K562 (cell line): ENCODE results near the gene MCL1. TPM values are rescaled to one million over a fixed set of nuclear protein-coding genes. Genes with fewer than 3 reads are reported as not detected.

Experiments used
- CBX2 ChIP-seq: fragments of 200-600 bp; sonication (generic); IDR thresholded peaks from one replicate; pipeline ENCODE4 v1.6.1; 2012; ENCODE audit warnings: mild to moderate bottlenecking, low read length, inconsistent platforms; ENCODE audit not compliant: insufficient read depth, poor library complexity, severe bottlenecking
- CGGBP1 ChIP-seq: fragments of 250-450 bp; sonication (Bioruptor Pico); IDR thresholded peaks from 2 replicates; pipeline ENCODE4 v1.9.0; 2021; ENCODE audit warnings: mild to moderate bottlenecking
- E2F1 ChIP-seq: sonication (generic); formaldehyde crosslinking; IDR thresholded peaks from 2 replicates; pipeline ENCODE4 v1.8.1; 2023; ENCODE audit warnings: mild to moderate bottlenecking, missing genetic modification reagents, moderate library complexity
- E2F8 ChIP-seq: fragments of 450-650 bp; IDR thresholded peaks from 2 replicates; pipeline ENCODE4 v1.7.1; 2018; ENCODE audit warnings: mild to moderate bottlenecking, low read depth; ENCODE audit not compliant: partially characterized antibody
- KDM5B ChIP-seq: fragments of 200-600 bp; sonication (generic); IDR thresholded peaks from 2 replicates; pipeline ENCODE4 v1.6.1; 2012; ENCODE audit warnings: low read depth, mild to moderate bottlenecking, moderate library complexity, low read length, control low read depth, inconsistent platforms; ENCODE audit not compliant: insufficient replicate concordance
- LEF1 ChIP-seq: fragments of 450-650 bp; IDR thresholded peaks from 2 replicates; pipeline ENCODE4 v1.6.1; 2016; ENCODE audit warnings: mild to moderate bottlenecking
- MBD2 ChIP-seq: sonication (generic); IDR thresholded peaks from 2 replicates; pipeline ENCODE4 v1.6.1; 2016; ENCODE audit warnings: low read depth, borderline replicate concordance
- NR1H2 ChIP-seq: sonication (generic); formaldehyde crosslinking; IDR thresholded peaks from 2 replicates; pipeline ENCODE4 v1.4.0; 2020; ENCODE audit warnings: mild to moderate bottlenecking, missing genetic modification reagents
- PHF21A ChIP-seq: fragments of 450-650 bp; IDR thresholded peaks from 2 replicates; pipeline ENCODE4 v1.6.1; 2017; ENCODE audit warnings: low read depth, borderline replicate concordance
- SMARCA5 ChIP-seq: fragments of 450-650 bp; IDR thresholded peaks from 2 replicates; pipeline ENCODE4 v1.6.1; 2016
- TAF1 ChIP-seq: IDR thresholded peaks from 2 replicates; pipeline ENCODE4 v1.6.1; 2011; ENCODE audit warnings: mild to moderate bottlenecking, low read length, moderate library complexity; ENCODE audit not compliant: insufficient read depth, control insufficient read depth, severe bottlenecking; ENCODE audit errors: extremely low read depth
- TAF15 ChIP-seq: fragments of 200-400 bp; formaldehyde crosslinking; IDR thresholded peaks from 2 replicates; pipeline ENCODE4 v1.6.1; 2017; ENCODE audit warnings: mild to moderate bottlenecking, low read depth, low read length, moderate library complexity
- USF1 ChIP-seq: sonication (generic); formaldehyde crosslinking; IDR thresholded peaks from 2 replicates; pipeline ENCODE4 v1.9.0; 2022; ENCODE audit warnings: mild to moderate bottlenecking, missing genetic modification reagents
- USF2 ChIP-seq: sonication (generic); formaldehyde crosslinking; IDR thresholded peaks from 2 replicates; pipeline ENCODE4 v1.5.0; 2020; ENCODE audit warnings: missing genetic modification reagents
- ZNF174 ChIP-seq: fragments of 250-450 bp; sonication (Bioruptor Pico); IDR thresholded peaks from 2 replicates; pipeline ENCODE4 v1.4.0; 2020; ENCODE audit warnings: mild to moderate bottlenecking
- ZNF232 ChIP-seq: sonication (generic); formaldehyde crosslinking; IDR thresholded peaks from 2 replicates; pipeline ENCODE4 v1.8.0; 2022; ENCODE audit warnings: mild to moderate bottlenecking, missing genetic modification reagents
- polyA plus RNA-seq, 8 experiments: library from polyadenylated mRNA; depleted of rRNA in 4 of 8; stranded (reverse) in 5 of 8; unstranded in 3 of 8; fragments of >200 nt; fragmentation: Nextera tagmentation in 2 of 8; fragmentation: Illumina TruSeq in 1 of 8; extraction: Ambion mirVana in 2 of 8; extraction: Trizol in 1 of 8; gene quantifications; 2 replicates each; pipeline versions ENCODE4 v1.2.1 to v1.2.3, GENCODE V29; 2011 to 2014; ENCODE audit warnings: inconsistent platforms in 1 of 8, missing spikeins in 1 of 8
- total RNA-seq, 7 experiments: library from RNA; depleted of rRNA in 6 of 7; stranded (reverse); fragments of >200 nt in 6 of 7; fragmentation: Illumina TruSeq in 2 of 7; extraction: Trizol in 2 of 7; gene quantifications; 2 replicates each; pipeline versions ENCODE4 v1.2.1 to v1.2.3, GENCODE V29; 2011 to 2021; ENCODE audit warnings: low replicate concordance in 1 of 7

The MCL1 gene
- total and polyA plus RNA-seq, 9 of the 15 experiments (the other 6 are each of a cell fraction or from before 2014, with no cell fraction given), result 27.1 to 224 (median 138) TPM

GRCh38 chr1:150561974-150562445, 17.4 kb downstream of the MCL1 start (continued):
- TF ChIP-seq E2F1 (CRISPR knock-in tag), result no peak; the same call in 1 of the 2 replicates
- TF ChIP-seq SMARCA5, result no peak
- 0 out of 2 replicates have a peak, but pooled peaks have one; percentile 35 for TF ChIP-seq CGGBP1 (CRISPR knock-in tag)
- peak; percentile 43 for TF ChIP-seq USF2 (CRISPR knock-in tag)
- no peak for TF ChIP-seq ZNF174 (CRISPR knock-in tag)
- TF ChIP-seq LEF1, result no peak
- no peak for TF ChIP-seq KDM5B
- peak; percentile 38 for TF ChIP-seq TAF1
- TF ChIP-seq PHF21A, result no peak
- TF ChIP-seq MBD2, result peak; percentile 62; the same call in 1 of the 2 replicates
- no peak for TF ChIP-seq CBX2
- TF ChIP-seq ZNF232, result no peak
- TF ChIP-seq E2F8, result no peak
- no peak for TF ChIP-seq NR1H2 (CRISPR knock-in tag)
- TF ChIP-seq TAF15, result no peak
- TF ChIP-seq USF1 (CRISPR knock-in tag), result peak; percentile 63
